ENCODE results near the gene PKHD1.

- no peak for TF ChIP-seq POLR2AphosphoS5 (IDR thresholded peaks at IDR 0.05; ENCODE audit: borderline replicate concordance, low read depth, low read length)
- TF ChIP-seq EZH2 (IDR thresholded peaks at IDR 0.05), result no peak
- no peak for TF ChIP-seq FOXP2 (optimal IDR thresholded peaks at IDR 0.05; ENCODE audit: control extremely low read depth, extremely low read length, insufficient read depth)
These were observed 286.8 kb downstream of the PKHD1 start for GRCh38 chr6:51800603-51801002.

All from SK-N-MC (cell line).